ENCODE measurements around the gene STUB1.
A peak's percentile ranks its signal among the peaks of the same experiment; 100 is the strongest.

The STUB1 gene

GRCh38 chr16:714558-715476 lies 34.6 kb downstream of the STUB1 start, which contains the start of gene METRN:
METRN (plus strand) TSS chr16:715118; CDS start chr16:715290, 172 bp downstream.
- peak; percentile 94 for DNase-seq

GRCh38 chr16:715477-716199 lies 35.4 kb downstream of the STUB1 start:
- DNase-seq: no peak

- peak; percentile 65 for DNase-seq
Measured at GRCh38 chr16:716200-716568, 36.0 kb downstream of the STUB1 start.

GRCh38 chr16:716768-717325 lies 36.6 kb downstream of the STUB1 start:
- DNase-seq: no peak

- no peak for DNase-seq
Measured at GRCh38 chr16:717450-718245, 37.4 kb downstream of the STUB1 start.

- no peak for DNase-seq
Measured at GRCh38 chr16:718389-718788, 38.2 kb downstream of the STUB1 start.

- DNase-seq: no peak
Measured at GRCh38 chr16:718922-719321, 38.7 kb downstream of the STUB1 start.

GRCh38 chr16:719815-720446 lies 39.7 kb downstream of the STUB1 start:
- no peak for DNase-seq

- DNase-seq: peak; percentile 87
Measured at GRCh38 chr16:720447-720989, 40.3 kb downstream of the STUB1 start.

- peak; percentile 83 for DNase-seq
Measured at GRCh38 chr16:720990-721764, 41.0 kb downstream of the STUB1 start, which contains the start of gene ANTKMT. ANTKMT (plus strand) TSS chr16:721146; CDS start chr16:721275, 129 bp downstream.

- DNase-seq: no peak
Measured at GRCh38 chr16:721765-722540, 41.7 kb downstream of the STUB1 start.

- no peak for DNase-seq
Measured at GRCh38 chr16:722835-723633, 42.8 kb downstream of the STUB1 start.

- no peak for DNase-seq
Measured at GRCh38 chr16:723695-724094, 43.5 kb downstream of the STUB1 start.

GRCh38 chr16:724188-725040 lies 44.2 kb downstream of the STUB1 start:
- DNase-seq: no peak

GRCh38 chr16:725041-725376 lies 44.8 kb downstream of the STUB1 start:
- DNase-seq: no peak

GRCh38 chr16:725463-726187 lies 45.4 kb downstream of the STUB1 start:
- DNase-seq: no peak

- DNase-seq: no peak
Measured at GRCh38 chr16:726188-726437, 45.9 kb downstream of the STUB1 start.
